Vagina (tissue), 2 donors: ENCODE results near the gene PGAP1.

ENCODE experiments used
- CTCF ChIP-seq, 3 experiments: fragments of 450-650 bp in 2 of 3; fragments of 200-600 bp in 1 of 3; sonication (generic) in 1 of 3; IDR thresholded peaks; one replicate each; pipeline ENCODE4 v1.5.1; 2017 to 2019; ENCODE audit warnings: antibody characterized with exemption in 3 of 3, mild to moderate bottlenecking in 2 of 3, moderate library complexity in 2 of 3
- POLR2AphosphoS5 ChIP-seq, 2 donors: sonication (generic); formaldehyde crosslinking; IDR thresholded peaks; one replicate each; pipeline ENCODE4 v1.9.0; 2017; ENCODE audit warnings: antibody characterized with exemption in 2 of 2, mild to moderate bottlenecking in 2 of 2, low read depth in 1 of 2; ENCODE audit not compliant: insufficient read depth in 1 of 2

GRCh38 chr2:196962325-196962724 is 35.8 kb upstream of the PGAP1 start:
- TF ChIP-seq CTCF (IDR thresholded peaks at IDR 0.05) (no peak), POLR2AphosphoS5 (IDR thresholded peaks at IDR 0.05; ENCODE audit: insufficient read depth in 1 of 2, low read depth in 1 of 2) (no peak)
